Stimulated activated CD8-positive, alpha-beta memory T cell treated with anti-CD3 and anti-CD28 coated beads, Interleukin-2, amount 100 ng/mL, for 48 hours (primary cell): ENCODE measurements around the gene ZNF774.
"Not testable (repeated sequence)": the region's sequence is repeated elsewhere in the genome, so short reads cannot be mapped to it uniquely, and the experiment has no call there.

ENCODE experiments used
- DNase-seq, 2 donors: peaks; one replicate each; pipeline ENCODE4 v3.0.0-alpha.2; 2020; ENCODE audit warnings: low read depth in 2 of 2

Gene ZNF774

GRCh38 chr15:90352107-90352893 is at the start of gene ZNF774:
ZNF774 (plus strand) TSS chr15:90352284; CDS start chr15:90354661, 2,377 bp downstream.
- DNase-seq = peak; percentile 84 to 85

DNA sequence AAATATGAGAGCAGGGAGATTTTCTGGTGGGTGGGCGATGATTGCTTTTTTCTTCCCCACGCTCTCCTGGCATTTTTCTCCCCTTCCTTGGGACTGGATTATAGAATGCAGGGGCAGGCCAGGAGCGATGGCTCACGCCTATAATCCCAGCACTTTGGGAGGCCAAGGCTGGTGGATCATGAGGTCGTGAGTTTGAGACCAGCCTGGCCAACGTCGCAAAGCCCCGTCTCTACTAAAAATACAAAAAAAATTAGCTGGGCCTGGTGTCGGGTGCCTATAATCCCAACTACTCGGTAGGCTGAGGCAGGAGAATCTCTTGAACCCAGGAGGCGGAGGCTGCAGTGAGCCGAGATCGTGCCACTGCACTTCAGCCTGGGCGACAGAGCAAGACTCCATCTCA is 46.7 kb upstream of the ZNF774 start:
- not testable (repeated sequence) for DNase-seq

- no peak for DNase-seq
Observed at GRCh38 chr15:90305932-90306331, 46.2 kb upstream of the ZNF774 start.

- DNase-seq = no peak
Observed at GRCh38 chr15:90306560-90306959, 45.5 kb upstream of the ZNF774 start.

GRCh38 chr15:90307661-90308060 is 44.4 kb upstream of the ZNF774 start:
- DNase-seq = no peak

DNA sequence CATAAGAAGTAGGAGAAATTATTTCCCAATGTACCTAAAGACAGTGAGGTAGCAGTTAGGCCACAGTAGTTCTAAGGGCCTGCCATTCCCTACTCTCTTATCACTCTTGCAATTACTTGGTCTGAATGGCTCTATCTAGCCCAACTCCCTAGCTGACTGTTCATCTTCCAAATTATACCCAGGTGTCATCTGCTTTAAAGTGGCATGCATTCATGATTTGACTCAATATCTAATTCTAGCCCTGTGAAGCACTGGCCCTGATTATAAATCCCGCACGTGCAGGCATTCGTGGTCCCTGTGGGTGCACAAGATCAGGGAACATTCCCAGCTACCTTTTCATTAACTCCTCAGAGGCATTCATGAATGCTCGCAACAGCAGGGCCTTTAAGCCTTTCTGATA is 43.1 kb upstream of the ZNF774 start:
- DNase-seq = no peak

DNA sequence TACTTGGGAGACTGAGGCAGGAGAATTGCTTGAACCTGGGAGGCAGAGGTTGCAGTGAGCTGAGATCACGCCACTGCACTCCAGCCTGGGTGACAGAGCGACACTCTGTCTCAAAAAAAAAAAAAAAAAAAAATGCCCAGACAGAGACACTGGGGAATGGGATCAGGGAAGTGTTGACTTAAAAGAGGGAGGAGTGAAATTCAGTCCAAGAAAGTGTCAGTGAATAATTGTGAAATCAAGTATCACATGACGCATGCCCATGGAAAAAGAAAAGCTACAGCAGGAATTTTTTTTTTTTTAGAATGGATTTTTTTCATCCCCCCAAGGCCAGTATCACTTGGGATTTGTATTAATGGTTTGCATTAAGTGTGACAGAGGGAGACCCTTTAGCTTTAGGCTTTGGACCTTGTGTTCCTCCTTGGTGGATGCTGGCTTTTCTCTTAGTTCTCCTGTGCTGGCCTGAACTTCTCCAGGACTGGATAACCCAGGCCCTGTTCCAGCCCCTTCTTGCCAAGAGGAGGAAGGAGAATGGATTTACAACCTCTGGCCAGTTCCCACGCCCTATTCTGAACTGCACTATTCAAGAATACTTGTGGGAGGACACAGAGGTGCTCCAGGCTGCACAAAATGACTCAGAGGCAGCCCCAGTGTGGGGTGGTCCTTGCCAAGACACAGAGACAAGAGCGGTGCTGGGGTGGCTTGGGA is 36.7 kb upstream of the ZNF774 start:
- DNase-seq = no peak

DNA sequence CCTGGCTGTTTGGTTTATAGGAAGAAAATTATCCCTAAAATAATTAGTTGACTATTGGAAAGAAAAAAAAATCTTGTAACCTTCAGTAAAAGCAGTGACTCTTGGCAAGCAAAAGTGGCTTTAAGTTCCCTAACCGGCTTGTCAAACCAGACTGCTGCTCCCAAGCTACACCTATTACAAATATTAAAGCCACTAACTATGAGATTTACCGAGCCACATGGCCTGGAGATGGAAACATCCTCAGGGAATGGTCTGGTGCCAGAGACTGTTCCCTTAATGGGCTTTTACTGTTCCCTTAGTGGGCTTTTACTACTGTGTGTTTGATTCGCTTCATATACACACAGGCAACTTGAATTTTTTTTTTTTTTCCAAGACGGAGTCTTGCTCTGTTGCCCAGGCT is 35.9 kb upstream of the ZNF774 start:
- DNase-seq = no peak

DNA sequence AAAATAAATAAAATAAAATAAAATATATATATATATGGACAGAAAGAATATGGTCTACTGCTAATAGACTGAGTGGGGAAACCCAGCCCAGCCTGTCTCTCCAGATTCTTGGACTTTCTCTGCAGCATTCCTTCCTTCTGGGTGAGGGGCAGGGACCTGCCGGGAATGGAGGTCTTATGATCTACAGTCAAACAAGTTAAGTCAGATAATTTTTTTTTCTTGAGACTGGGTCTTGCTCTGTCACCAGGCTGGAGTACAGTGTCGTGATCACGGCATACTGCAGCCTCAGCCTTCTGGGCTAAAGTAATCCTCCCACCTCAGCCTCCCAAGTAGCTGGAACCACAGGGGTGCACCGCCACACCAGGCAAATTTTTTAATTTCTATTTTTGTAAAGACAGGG is 33.5 kb upstream of the ZNF774 start:
- DNase-seq = no peak

DNA sequence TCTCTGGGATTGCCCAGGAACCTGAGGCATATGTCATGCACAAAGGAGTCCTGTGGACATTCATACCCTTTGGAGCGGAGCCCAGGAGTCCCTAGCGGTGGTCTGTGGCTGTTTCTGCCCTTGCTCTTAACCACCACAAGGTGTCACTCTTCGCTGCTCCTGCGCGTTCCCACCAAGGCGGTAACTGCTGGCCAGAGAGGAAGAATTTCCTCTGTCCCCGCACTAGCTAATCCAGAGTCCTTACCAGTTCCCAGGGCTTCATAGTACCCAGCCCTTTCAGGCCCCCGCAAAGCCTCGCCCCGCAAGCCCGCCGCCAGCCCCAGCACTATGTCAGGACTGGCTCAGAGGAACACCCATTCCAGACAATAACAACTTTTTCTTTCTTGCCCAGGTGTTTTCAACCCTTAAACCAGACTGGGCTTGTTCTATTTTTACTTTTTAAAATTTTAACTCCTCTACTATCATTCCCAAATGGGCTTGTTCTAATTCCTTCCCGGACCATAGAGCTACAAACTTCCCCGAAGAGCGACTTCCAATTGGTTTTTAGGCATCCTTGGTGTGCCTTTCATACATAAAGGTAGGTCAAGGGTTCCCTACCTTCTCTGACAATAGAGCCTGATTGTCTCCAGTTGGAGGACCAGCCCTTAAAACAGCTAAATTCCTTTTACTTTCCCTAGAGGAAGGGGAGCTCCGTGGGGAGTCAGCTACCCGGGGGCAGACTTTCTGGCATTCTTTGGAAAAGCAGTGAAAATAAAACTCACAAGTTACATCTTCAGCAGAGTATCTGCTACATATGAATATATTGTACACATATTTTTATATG is 31.8 kb upstream of the ZNF774 start:
- DNase-seq = peak; percentile 20 to 40

DNA sequence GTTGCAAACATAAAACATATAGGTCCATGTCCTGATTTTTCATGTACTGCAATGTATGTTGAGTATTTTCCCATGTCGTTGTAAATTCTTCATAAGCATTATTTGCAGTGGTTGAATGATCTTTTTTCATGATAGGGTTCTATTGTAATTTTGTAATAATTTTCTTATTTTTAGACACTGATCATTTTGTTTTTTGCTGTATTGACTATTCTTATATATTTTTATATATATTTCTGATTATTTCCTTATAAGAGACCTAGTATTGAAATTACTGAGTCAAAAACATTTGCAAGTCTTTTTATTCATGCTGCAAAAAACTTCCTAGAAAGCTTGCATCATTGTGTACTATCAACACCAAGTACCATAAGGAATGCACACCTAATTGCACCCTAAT is 31.2 kb upstream of the ZNF774 start:
- DNase-seq = no peak

DNA sequence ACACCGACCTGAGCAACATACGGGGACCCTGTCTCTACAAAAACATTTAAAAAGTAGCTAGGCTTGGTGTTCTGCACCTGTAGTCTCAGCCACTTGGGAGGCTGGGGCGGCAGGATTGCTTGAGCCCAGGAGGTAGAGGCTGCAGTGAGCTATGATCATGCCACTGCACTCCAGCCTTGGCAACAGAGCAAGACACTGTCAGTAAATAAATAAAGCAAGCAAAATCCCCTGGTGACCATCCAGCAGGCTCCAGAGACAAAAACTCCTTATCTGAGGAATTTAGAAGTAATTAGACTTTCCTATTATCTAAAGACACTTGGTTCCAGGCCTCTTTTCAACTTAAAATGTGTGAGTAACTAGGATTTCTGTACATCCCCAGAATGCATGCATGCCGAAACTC is 29.5 kb upstream of the ZNF774 start:
- no peak for DNase-seq

GRCh38 chr15:90325726-90326125 is 26.4 kb upstream of the ZNF774 start:
- DNase-seq = no peak

- no peak for DNase-seq
Observed at GRCh38 chr15:90326441-90326840, 25.6 kb upstream of the ZNF774 start.

GRCh38 chr15:90327311-90327710 is 24.8 kb upstream of the ZNF774 start:
- no peak for DNase-seq

- DNase-seq = no peak
Observed at GRCh38 chr15:90334304-90334731, 17.8 kb upstream of the ZNF774 start.

DNA sequence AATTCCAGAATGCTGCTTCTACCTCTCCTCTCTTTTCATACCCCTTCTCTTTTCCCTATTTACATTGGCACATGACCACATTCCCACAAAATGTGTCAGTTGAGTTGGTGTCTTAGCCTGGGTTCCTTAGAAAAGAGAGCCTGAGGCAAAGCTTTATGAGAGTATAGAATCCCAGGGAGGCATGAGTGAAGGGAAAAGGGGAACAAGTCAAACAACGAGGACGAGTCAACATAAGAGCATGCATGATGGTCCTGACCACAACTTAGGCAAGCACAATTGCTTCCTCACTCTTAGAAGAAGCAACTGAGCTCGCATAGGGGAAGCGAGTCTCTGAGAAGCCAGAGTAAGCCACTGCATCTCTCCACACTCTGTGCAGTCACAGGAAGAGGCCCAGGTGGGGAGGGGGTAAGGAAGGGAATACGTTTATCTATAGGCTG is 15.4 kb upstream of the ZNF774 start:
- DNase-seq = no peak

DNA sequence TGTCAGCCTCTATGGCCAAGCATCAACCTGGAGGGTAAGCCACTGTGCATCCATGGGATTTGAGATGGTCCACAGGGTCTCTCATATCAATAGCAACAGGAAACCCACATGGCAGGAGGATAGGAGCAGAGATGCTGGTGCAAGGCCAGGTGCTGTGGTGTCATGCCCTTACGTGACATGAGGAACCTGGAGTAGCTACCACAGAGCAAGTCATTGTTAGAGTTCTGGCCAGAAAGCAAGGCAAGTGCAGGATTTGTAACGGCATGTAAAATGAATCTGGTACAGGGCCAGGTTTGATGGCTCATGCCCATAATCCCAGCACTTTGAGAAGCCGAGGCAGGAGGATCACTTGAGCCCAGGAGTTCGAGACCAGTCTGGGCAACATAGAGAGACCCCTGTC is 14.8 kb upstream of the ZNF774 start:
- DNase-seq = no peak

- no peak for DNase-seq
Observed at GRCh38 chr15:90338532-90338931, 13.6 kb upstream of the ZNF774 start.

GRCh38 chr15:90340345-90340744 is 11.7 kb upstream of the ZNF774 start:
- DNase-seq = no peak

GRCh38 chr15:90343302-90343790 is 8.7 kb upstream of the ZNF774 start:
- DNase-seq = no peak

DNA sequence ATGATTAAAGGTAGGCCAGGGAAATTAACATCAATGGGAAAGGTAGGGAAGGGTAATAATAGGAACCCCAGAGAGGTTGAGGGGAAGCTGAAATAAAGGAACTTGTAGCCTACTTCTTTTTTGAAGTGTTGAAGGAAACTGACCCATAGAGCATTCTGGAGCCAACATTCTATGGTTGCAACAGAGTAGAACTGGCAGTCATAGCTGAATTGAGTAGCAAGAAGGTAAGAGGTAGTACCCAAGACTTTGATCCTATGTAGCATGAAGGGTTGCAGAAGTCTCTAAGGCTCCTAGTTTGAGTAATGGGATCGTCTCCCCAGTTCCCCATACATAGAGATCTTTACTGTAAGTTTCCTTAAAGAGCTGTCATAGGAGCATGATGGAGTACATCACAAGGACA is 7.4 kb upstream of the ZNF774 start:
- DNase-seq = no peak
